ENCODE data around the gene SORBS1.
"Not testable (repeated sequence)": the region's sequence is repeated elsewhere in the genome, so short reads cannot be mapped to it uniquely, and the experiment has no call there.

DNA sequence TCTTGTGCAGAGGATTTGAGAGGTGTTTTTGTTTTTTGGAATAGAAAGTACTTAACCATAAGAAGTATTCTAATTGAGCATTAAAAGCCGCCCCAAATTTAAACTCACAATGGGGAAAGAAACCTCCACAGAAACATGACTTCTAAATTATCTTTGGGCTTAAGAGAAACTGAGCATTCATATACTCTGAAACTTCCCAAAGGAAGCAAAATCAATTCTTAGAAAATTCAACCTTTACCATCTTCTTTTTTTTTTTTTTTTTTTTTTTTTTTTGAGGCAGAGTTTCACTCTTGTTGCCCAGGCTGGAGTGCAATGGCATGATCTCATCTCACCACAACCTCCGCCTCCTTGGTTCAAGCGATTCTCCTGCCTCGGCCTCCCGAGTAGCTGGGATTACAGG is 93.5 kb downstream of the SORBS1 start:
- TF ChIP-seq, protein P1, sequence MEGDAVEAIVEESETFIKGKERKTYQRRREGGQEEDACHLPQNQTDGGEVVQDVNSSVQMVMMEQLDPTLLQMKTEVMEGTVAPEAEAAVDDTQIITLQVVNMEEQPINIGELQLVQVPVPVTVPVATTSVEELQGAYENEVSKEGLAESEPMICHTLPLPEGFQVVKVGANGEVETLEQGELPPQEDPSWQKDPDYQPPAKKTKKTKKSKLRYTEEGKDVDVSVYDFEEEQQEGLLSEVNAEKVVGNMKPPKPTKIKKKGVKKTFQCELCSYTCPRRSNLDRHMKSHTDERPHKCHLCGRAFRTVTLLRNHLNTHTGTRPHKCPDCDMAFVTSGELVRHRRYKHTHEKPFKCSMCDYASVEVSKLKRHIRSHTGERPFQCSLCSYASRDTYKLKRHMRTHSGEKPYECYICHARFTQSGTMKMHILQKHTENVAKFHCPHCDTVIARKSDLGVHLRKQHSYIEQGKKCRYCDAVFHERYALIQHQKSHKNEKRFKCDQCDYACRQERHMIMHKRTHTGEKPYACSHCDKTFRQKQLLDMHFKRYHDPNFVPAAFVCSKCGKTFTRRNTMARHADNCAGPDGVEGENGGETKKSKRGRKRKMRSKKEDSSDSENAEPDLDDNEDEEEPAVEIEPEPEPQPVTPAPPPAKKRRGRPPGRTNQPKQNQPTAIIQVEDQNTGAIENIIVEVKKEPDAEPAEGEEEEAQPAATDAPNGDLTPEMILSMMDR (IDR thresholded peaks at IDR 0.05) = not testable (repeated sequence)
- TF ChIP-seq POLR2A (IDR thresholded peaks at IDR 0.05) = not testable (repeated sequence)
